IPS-NIHi7 (cell line): Measurements from ENCODE around the gene UBE2S.
"Not testable (repeated sequence)": the region's sequence is repeated elsewhere in the genome, so short reads cannot be mapped to it uniquely, and the experiment has no call there.

Experiments
- DNase-seq: peaks from one replicate; pipeline ENCODE4 v3.0.0; 2012; ENCODE audit warnings: mixed read lengths; ENCODE audit errors: extremely low spot score

Gene UBE2S

DNA sequence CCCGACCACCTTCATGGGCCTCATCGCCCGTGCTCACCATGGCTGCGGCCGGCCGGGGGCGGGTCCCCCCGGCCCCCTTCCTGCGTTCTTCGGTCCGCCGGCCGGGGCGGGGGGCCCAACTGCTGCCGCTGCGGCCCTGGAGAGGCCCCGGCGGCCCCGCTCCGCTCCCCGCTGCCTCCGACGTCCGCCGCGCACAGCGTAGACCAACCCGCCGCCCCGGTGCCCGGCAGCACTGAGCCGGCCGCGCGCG is at the start of gene UBE2S:
Gene UBE2S, minus strand, starts transcription at position 239 of the 250 bp plus-strand sequence. Its CDS starts 199 bp downstream, at position 40.
- DNase-seq: not testable (repeated sequence)

DNA sequence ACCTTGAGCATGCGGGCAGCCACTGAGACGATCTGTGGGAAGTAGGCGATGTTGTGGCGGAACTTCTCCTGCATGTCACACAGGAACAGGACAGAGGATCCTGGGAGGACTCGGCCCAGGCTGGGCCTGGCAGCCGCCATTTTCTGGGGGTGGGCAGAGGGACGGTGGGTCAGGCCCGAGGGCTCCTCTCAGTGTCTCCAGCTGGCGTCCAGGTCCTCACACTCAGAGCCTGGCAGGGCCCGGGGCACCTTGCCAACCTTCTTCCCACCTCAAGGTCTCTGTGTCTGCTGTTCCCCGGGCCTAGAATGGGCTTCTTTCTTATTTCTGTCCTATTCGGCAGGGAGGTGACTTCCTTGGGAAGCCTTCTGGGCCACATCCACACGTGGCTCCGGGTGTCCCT is 48.8 kb upstream of the UBE2S start:
- DNase-seq: no peak

DNA sequence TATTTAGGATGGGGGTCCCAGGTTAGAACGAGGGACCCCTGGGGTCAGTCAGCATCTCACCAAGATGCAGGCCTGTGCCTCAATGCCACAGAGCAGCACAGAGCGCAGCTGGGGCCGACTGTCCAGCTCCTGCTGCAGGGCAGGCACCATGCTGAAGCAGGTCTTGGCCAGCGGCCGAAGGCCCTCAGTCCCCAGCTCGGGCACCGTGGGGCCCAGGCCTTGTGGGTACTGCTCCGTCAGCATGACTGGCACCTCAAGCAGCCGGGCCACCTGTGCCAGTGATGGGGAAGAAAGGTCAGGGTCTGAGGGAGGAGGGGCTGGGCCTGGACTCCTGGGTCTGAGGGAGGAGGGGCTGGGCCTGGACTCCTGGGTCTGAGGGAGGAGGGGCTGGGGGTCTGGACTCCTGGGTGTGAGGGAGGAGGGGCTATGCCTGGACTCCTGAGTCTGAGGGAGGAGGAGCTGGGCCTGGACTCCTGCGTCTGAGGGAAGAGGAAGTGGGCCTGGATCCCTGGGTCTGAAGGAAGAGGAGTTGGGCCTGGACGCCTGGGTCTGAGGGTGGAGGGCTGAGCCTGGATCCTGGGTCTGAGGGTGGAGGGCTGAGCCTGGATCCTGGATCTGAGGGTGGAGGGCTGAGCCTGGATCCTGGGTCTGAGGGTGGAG is 48.1 kb upstream of the UBE2S start:
- no peak for DNase-seq

DNA sequence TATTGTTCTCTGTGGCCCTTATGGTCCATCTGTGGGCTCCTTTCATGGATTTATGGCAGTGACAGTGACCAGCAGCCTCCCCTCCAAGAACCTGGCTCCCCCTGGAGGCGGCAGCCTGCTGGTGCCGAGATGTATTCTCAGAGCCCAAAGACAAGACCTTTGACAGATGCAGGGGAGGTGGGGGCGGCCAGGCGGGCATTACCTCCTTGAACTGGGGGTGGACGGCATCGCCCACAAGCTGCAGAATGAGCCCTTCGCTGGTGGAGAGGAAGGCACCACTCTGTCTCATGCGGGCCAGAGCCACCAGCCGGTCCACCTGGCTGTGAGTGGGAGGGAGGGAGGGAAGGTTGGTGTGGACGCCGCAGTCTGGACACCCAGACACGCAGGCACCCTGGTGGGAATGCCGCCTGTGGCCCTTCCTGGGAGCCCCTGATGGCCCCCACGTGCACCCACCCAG is 47.2 kb upstream of the UBE2S start:
- peak; percentile 67 for DNase-seq

DNA sequence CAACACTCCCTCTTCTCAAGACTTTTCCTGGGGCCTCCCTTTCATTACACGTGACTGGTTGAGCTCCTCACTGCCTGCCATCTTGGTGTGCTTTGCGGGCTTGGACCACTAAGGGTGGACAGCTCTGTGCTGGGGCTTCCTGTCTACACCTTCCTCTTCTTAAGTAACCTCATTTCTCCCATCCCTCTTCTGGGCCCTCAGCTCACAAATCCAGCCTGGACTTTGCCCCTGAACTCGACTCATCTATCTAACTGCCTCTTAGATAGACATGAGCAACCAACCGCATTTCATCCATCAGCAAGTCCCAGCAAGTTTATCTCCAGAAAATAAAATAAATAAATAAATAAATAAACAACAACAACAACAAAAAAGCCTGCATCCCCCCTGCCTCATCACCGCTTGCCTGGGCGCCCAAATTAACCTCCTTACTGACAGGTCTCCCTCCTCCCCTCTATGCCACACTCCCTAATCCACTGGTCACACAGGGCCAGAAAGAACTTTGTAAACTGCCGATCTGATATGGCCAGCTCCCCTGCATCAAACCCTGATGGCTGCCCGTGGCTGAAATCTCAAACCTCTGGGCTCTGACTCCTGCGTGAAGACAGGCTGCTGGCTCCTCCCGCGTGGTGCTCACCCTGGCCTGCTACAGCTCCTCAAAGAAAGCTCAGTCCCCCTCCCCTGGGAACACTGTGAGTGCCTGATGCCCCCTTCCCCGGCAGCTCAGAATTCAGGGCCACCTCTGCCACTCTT is 46.1 kb upstream of the UBE2S start:
- DNase-seq: no peak

DNA sequence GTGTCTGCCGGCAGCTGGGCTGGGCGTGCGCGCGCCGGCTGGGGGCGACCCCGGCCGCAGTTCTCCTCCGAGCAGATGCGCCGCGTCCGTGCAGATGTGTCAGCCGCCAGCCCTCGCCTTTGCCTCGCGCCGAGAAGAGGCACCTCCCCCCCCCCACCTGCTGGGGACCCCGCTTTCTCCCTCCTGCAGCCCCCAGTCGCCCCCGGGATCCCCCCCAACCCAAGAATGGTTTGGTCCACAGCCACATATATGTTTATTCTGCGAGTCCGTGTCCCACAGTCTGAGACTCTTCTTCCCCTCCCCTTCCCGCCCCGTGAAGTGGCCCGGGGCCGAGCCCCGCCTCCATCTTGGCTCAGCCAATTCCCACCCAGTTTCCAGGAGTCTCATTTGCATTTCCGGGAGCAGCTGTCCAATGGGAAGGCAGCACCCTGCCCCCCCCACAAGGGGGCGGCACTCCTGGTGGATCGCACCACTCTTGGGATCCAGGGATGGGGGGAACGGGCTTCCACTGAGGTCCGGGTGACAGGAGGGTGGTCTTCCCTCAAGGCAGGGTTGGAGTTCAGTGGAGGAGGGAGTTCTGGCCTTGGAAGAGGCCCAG is 45.3 kb upstream of the UBE2S start:
- DNase-seq: peak; percentile 91

DNA sequence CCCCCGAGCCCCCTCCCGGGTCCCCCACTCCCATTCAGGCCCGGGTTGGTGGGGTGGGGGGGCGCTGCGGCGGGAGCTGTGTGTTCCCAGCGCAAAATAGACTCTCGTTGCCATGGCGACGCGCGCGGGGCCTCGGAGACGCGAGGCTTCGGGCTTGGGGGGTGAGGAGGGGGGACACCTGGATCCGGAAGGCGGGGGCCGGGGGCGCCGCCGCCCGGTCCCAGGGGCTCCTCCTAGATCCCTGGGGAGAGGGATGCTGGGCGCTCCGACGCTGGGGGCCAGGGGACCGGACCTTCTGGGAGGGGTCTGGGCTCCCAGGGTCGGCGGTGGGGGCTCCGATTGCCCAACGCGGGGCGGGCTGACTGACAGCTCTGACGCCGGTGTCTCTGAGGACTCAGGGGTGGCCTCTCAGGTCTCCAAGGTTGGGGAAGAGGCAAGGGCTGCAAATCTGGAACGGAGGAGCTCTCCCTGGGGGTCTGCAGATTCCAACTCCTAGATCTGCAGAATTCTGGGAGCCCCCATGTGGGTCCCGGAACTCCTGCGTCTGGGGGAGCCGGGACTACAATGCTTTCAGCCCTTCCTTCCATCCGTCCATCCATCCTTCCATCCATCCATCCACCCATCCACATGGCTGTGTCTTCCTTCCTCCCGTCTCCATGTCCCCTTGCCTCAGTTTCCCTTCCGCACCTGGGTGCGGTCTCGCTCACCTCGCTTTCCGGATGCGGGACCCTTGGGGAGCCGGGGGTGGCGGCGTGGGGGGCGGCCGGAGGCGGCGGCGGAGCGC is 44.6 kb upstream of the UBE2S start:
- no peak for DNase-seq

GRCh38 chr19:55451163-55451964 is 43.8 kb upstream of the UBE2S start:
- DNase-seq: no peak

DNA sequence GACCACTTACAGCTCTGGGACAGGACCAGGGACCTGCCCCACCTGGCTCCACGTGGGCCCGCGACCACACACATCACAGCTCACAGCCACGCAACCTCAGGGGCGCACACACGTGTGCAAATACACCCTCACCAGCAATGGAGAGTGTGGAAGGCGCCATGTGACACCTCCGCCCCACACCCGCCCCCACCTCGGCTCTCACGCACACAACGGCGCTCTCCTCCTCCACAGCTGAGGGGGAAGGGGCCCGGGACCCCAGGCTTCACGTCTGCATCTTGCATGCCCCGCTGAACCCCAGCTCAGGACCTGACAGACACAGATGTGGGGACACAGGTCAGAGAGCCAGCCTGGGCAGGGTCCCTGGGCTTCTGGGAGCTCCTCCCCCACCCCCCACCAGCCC is 41.9 kb upstream of the UBE2S start:
- no peak for DNase-seq

GRCh38 chr19:55448175-55448490 is 40.5 kb upstream of the UBE2S start:
- not testable (repeated sequence) for DNase-seq

GRCh38 chr19:55447421-55448174 is 40.0 kb upstream of the UBE2S start:
- no peak for DNase-seq

DNA sequence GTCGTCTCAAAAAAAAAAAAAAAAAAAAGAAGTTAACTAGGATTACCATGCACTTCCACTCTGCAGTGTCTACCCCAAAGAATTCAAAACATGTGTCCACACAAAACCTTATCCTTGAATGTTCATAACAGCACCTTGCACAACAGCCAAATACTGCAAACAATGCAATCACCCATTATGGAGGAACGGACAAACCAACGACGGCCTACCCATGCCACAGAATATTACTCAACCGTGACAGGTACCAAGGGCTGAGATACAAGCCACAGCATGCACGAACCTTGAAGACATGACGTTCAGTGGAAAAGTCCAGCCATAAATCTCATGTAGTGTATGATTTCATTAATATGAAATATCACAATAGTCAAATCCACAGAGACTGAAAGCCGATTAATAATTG is 38.5 kb upstream of the UBE2S start:
- DNase-seq: no peak

DNA sequence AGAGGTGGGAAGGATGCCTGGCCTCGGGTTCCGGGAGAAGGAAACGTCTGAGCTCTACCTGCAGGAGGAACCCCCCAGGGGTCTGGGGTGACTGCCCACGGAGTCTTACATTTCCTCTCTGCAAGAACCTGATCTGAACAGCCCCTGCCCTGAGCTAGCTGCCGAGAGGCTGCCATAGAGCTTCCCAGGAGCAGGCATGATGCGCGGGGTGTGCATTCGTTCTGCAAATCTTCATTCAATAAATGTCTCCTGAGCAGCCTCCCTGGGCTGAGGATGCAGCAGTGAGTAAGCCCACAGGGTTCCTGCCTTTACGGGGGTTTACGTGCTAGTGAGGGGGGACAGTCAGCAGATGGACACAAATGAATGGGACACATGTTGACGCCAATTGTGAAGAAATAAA is 37.1 kb upstream of the UBE2S start:
- DNase-seq: no peak

DNA sequence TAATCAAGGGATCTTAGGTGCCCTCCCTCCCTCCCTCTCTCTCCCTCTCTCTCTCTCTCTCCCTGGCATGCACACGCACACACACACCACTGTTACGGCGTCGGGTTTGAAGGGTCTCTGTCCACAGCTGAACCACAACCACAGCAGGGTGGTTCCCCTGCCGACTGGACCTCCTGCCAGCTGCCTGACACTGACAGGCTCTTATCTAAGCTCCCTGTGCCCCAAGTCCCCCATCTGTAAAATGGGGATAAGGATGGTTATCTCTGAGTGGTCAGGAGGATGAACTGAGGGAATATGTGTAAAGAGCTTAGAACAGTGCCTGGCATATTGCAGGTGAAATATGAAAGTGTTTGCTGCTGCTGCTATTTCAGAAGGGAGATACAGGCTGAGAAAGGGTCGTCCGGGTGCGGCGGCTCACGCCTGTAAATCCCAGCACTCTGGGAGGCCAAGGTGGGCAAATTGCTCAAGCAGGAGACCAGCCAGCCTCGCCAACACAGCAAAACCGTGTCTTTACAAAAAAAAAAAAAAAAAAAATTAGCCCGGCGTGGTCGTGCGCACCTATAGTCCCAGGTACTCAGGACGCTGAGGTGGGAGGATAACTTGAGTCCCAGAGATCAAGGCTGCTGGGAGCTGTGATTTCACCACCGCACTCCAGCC is 36.4 kb upstream of the UBE2S start:
- no peak for DNase-seq

DNA sequence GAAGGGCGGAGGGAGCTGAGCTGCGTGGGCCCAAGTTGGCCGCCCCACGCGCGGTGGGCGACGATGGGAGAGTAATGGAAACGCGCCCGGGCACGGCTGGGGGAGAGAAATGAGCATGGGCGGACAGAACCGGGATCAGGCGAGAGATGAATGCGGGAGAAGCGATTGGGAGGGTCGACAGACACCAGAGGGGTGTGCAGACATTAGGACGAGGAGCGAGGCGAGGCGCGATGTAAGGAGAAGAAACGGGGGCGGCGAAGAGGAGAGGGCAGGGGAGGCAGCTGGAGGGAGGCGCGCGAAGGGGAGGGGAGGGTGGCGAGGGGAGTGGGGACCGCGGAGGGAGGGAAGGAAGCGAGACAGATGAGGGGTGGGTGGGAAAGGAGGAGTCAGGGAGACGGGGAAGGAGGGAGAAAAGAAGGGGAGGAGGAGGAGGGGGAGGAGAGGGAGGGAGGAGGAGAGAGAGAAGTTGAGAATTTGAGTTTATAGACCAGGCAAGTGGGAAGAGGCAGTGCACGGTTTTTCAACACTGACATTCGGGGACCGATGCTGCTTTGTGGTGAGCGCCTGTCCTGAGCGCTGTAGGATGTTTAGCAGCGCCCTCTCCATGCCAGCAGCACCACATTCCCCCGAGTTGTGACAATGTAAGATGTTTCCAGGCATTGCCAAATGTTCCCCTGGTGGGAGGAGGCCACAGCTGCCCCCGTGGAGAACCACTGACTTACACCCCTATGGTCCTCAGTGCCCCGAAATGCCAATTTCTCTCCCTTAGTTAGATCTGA is 35.6 kb upstream of the UBE2S start, which contains the start of gene SHISA7:
Gene SHISA7, minus strand, starts transcription at position 256 of the 779 bp plus-strand sequence. CDS start 437 bp downstream, outside the sequence.
- no peak for DNase-seq

DNA sequence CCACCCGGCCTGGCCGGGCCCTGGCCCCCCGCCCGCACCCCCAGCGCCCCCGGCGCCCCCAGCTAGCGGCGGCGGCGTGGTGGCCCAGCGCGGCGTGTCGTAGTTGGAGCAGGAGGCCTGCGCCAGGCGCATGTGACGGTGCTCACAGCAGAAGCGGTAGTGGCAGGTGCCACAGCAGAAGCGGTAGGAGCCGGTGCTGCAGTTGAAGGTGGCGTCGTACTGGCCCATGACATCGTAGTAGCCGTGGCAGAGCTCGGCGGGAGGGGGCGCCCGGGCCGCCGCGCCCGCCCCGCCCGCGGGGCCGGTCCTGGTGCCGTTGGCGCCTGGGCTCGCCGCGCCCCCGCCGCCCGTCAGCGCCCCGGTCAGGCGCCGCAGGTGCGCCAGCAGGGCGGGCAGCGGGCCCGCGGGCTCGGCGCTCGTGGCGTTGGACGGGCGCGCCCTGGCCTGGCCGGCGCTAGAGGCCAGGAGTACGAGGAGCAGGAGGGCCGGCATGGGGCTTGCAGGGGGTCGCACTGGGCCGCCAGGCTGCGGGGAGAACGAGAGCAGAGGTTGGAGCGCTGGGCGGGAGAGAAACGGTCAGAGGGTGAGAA is 34.9 kb upstream of the UBE2S start:
- DNase-seq: no peak

DNA sequence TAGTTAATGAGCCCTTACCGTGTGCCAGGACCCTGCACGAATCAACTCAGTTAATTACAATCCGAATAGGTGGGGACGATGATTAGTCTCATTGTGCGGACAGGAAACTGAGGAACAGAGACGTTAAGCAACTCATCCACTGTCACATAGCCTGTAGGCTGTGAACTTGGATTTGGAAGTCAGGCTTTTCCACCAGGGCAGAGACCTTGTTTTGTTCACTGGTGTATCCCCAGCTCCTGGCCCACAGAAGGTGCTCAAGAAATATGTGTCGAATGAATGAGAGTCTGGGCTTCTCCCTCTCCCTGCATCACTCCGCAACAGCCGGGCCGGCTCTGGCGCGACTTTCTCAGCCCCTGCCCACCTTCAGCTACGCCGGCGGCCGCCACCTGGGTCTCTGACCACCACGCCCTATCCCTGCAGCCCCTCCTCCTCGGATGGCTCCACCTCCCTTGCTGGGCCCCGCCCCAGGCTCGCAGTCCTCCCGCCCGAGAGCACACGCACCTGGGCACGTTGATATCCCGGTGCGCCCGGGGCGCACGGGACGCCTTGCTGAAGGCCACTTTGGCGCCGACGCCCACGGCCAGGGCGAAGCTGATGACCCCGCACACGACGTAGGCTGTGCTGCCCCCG is 34.2 kb upstream of the UBE2S start:
- DNase-seq: peak; percentile 84

DNA sequence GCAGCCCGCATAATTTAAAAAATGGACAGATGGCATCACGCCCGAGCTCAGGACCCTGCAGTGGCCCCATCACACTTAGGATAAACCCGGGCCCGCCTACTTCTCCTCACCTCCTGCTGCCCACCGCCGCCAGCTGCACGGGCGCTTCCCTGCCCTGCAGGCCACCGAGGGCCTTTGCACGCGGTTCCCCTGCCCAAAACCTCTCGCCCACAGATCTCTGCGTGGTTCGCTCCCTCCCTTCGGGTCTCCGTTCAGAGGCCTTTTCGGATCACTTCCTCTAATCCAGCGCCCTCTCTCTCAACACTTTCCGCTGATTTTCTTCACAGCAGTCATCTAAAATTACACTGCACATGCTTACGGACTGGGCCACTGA is 33.7 kb upstream of the UBE2S start:
- no peak for DNase-seq
